H9 (cell line): Measurements from ENCODE around the gene ACO1. TPM values are rescaled to one million over a fixed set of nuclear protein-coding genes. Genes with fewer than 3 reads are reported as not detected.

Experiments
- DNase-seq: peaks from one replicate; pipeline ENCODE4 v3.0.0-alpha.2; 2017
- H2AFZ ChIP-seq: one replicate; pipeline ENCODE4 v1.6.1; 2013; ENCODE audit warnings: mild to moderate bottlenecking, low read length, control low read depth, moderate library complexity
- H2AK5ac ChIP-seq: 2 replicates; pipeline ENCODE4 v1.6.1; 2013; ENCODE audit warnings: low read length, control low read depth, mixed read lengths; ENCODE audit not compliant: insufficient read length
- H2BK120ac ChIP-seq: one replicate; pipeline ENCODE4 v1.6.1; 2013; ENCODE audit warnings: low read depth, mild to moderate bottlenecking, low read length, control low read depth, inconsistent platforms; ENCODE audit not compliant: poor library complexity, severe bottlenecking
- H2BK12ac ChIP-seq: 2 replicates; pipeline ENCODE4 v1.6.1; 2013; ENCODE audit warnings: low read length, control low read depth, mixed read lengths, low read depth; ENCODE audit not compliant: insufficient read length
- H2BK15ac ChIP-seq: 2 replicates; pipeline ENCODE4 v1.6.1; 2013; ENCODE audit warnings: low read depth, low read length, control low read depth
- H2BK20ac ChIP-seq: one replicate; pipeline ENCODE4 v1.6.1; 2013; ENCODE audit warnings: low read depth, mild to moderate bottlenecking, low read length, control low read depth, inconsistent platforms; ENCODE audit not compliant: poor library complexity, severe bottlenecking
- H2BK5ac ChIP-seq: 2 replicates; pipeline ENCODE4 v1.6.1; 2013; ENCODE audit warnings: low read length, control low read depth, mixed read lengths; ENCODE audit not compliant: insufficient read length
- H3K14ac ChIP-seq: 2 replicates; pipeline ENCODE4 v1.6.1; 2013; ENCODE audit warnings: low read length, control low read depth; ENCODE audit not compliant: insufficient read depth
- H3K18ac ChIP-seq: 2 replicates; pipeline ENCODE4 v1.6.1; 2013; ENCODE audit warnings: low read depth, mild to moderate bottlenecking, mixed read lengths, low read length, control low read depth; ENCODE audit not compliant: insufficient read length
- H3K23ac ChIP-seq: 2 replicates; pipeline ENCODE4 v1.6.1; 2013; ENCODE audit warnings: low read length, control low read depth, mixed read lengths, low read depth; ENCODE audit not compliant: insufficient read length
- H3K23me2 ChIP-seq: 2 replicates; pipeline ENCODE4 v1.6.1; 2013; ENCODE audit warnings: low read depth, mild to moderate bottlenecking, mixed read lengths, low read length, control low read depth; ENCODE audit not compliant: insufficient read length, poor library complexity, severe bottlenecking
- H3K27ac ChIP-seq: 2 replicates; pipeline ENCODE4 v1.5.1; 2013; ENCODE audit warnings: low read length, control low read depth, mixed read lengths, low read depth; ENCODE audit not compliant: insufficient read length
- H3K27me3 ChIP-seq: 2 replicates; pipeline ENCODE4 v1.6.1; 2013; ENCODE audit warnings: low read length, control low read depth, inconsistent platforms; ENCODE audit not compliant: insufficient read depth
- H3K4ac ChIP-seq: 2 replicates; pipeline ENCODE4 v1.6.1; 2013; ENCODE audit warnings: low read depth, mild to moderate bottlenecking, control low read depth, inconsistent platforms, low read length, moderate library complexity
- H3K4me1 ChIP-seq: 2 replicates; pipeline ENCODE4 v1.6.1; 2013; ENCODE audit warnings: low read length, control low read depth, inconsistent platforms; ENCODE audit not compliant: insufficient read depth
- H3K4me2 ChIP-seq: 2 replicates; pipeline ENCODE4 v1.6.1; 2013; ENCODE audit warnings: low read length, control low read depth, mixed read lengths; ENCODE audit not compliant: insufficient read length, insufficient read depth
- H3K56ac ChIP-seq: 2 replicates; pipeline ENCODE4 v1.6.1; 2013; ENCODE audit warnings: low read depth, mild to moderate bottlenecking, mixed read lengths, low read length, control low read depth; ENCODE audit not compliant: insufficient read length
- H3K79me1 ChIP-seq: 2 replicates; pipeline ENCODE4 v1.6.1; 2013; ENCODE audit warnings: low read depth, mild to moderate bottlenecking, moderate library complexity, low read length, control low read depth, inconsistent platforms; ENCODE audit not compliant: insufficient read depth, poor library complexity, severe bottlenecking
- H3K79me2 ChIP-seq: 2 replicates; pipeline ENCODE4 v1.6.1; 2013; ENCODE audit warnings: low read length, control low read depth, inconsistent platforms; ENCODE audit not compliant: insufficient read depth
- H3K9ac ChIP-seq: 2 replicates; pipeline ENCODE4 v1.6.1; 2013; ENCODE audit warnings: low read length, control low read depth, mixed read lengths; ENCODE audit not compliant: insufficient read length; ENCODE audit errors: extremely low read depth
- H3K9me3 ChIP-seq: one replicate; pipeline ENCODE4 v1.6.1; 2013; ENCODE audit warnings: low read depth, low read length, inconsistent platforms; ENCODE audit not compliant: control insufficient read depth
- H3T11ph ChIP-seq: one replicate; pipeline ENCODE4 v1.6.1; 2013; ENCODE audit warnings: mild to moderate bottlenecking, low read length, control low read depth, inconsistent platforms
- H4K20me1 ChIP-seq: one replicate; pipeline ENCODE4 v1.6.1; 2013; ENCODE audit not compliant: control insufficient read depth, insufficient read length, insufficient read depth
- H4K5ac ChIP-seq: 2 replicates; pipeline ENCODE4 v1.6.1; 2013; ENCODE audit warnings: low read depth, mild to moderate bottlenecking, mixed read lengths, low read length, control low read depth; ENCODE audit not compliant: insufficient read length
- H4K8ac ChIP-seq: replicated peaks from 2 replicates; pipeline ENCODE4 v1.6.1; 2013; ENCODE audit warnings: low read length, control low read depth, mixed read lengths, low read depth; ENCODE audit not compliant: insufficient read length
- H4K91ac ChIP-seq: 2 replicates; pipeline ENCODE4 v1.6.1; 2013; ENCODE audit warnings: low read depth, mild to moderate bottlenecking, moderate library complexity, mixed read lengths, low read length, control low read depth; ENCODE audit not compliant: insufficient read length
- H3K27ac Mint-ChIP-seq, 3 experiments: 2 replicates in 2 of 3; 3 replicates in 1 of 3; pipeline ENCODE4 v1.8.0; 2020 to 2021; ENCODE audit warnings: mixed read lengths in 3 of 3, mild to moderate bottlenecking in 1 of 3, moderate library complexity in 1 of 3
- H3K27me3 Mint-ChIP-seq: 2 replicates; pipeline ENCODE4 v1.8.0; 2021; ENCODE audit warnings: low read depth, mild to moderate bottlenecking, moderate library complexity, mixed read lengths
- H3K36me3 Mint-ChIP-seq, 3 experiments: 2 replicates in 2 of 3; 3 replicates in 1 of 3; pipeline ENCODE4 v1.8.0; 2020 to 2021; ENCODE audit warnings: low read depth in 3 of 3, mixed read lengths in 3 of 3; ENCODE audit not compliant: insufficient read depth in 1 of 3
- H3K4me1 Mint-ChIP-seq, 2 experiments: 2 replicates each; pipeline ENCODE4 v1.8.0; 2020; ENCODE audit warnings: mixed read lengths in 2 of 2
- H3K4me3 Mint-ChIP-seq, 2 experiments: 2 replicates in 1 of 2; 3 replicates in 1 of 2; pipeline ENCODE4 v1.8.0; 2020 to 2021; ENCODE audit warnings: mild to moderate bottlenecking in 2 of 2, mixed read lengths in 2 of 2, moderate library complexity in 1 of 2
- H3K9me3 Mint-ChIP-seq, 2 experiments: 2 replicates in 1 of 2; 3 replicates in 1 of 2; pipeline ENCODE4 v1.8.0; 2020; ENCODE audit warnings: mild to moderate bottlenecking in 2 of 2, mixed read lengths in 2 of 2, moderate library complexity in 1 of 2
- CTCF ChIP-seq: fragments of 200-600 bp; sonication (generic); conservative IDR thresholded peaks from 3 replicates; pipeline ENCODE4 v1.8.0; 2021; ENCODE audit warnings: antibody characterized with exemption, mild to moderate bottlenecking
- WGBS: extraction: QIAGEN DNeasy Blood & Tissue Kit; methylation state at CpG from one replicate; pipeline ENCODE4 v1.1.7; 2013; ENCODE audit warnings: missing lambda C conversion rate, low lambda C conversion rate, mixed read lengths; ENCODE audit not compliant: insufficient read length; ENCODE audit errors: extremely low coverage; 5-methylcytosine and 5-hydroxymethylcytosine counted together
- total RNA-seq: library from RNA; stranded (reverse); gene quantifications from 2 replicates; pipeline ENCODE4 v1.2.1, GENCODE V29; 2021

Gene ACO1
- total RNA-seq, 1 experiment from 2014 or later: 44.5 TPM

- no peak overlapping the region for H2BK5ac ChIP-seq
- H3K9me3 Mint-ChIP-seq: no peaks in the 10 kb centered on the region
- H3K79me1 ChIP-seq: no peaks in the 10 kb centered on the region
- no peak overlapping the region for H4K91ac ChIP-seq
- no peaks in the 10 kb centered on the region for H3K79me2 ChIP-seq
- H3K56ac ChIP-seq: no peak overlapping the region
- no peak overlapping the region for H3K14ac ChIP-seq
- H4K5ac ChIP-seq: no peak overlapping the region
- H3K4me1 Mint-ChIP-seq: peaks cover 4 to 12% of the 10 kb centered on the region in 2 experiments
- no peak for TF ChIP-seq CTCF
- H3K27ac Mint-ChIP-seq: peak overlapping the region in 1 of 3 experiments; percentile 9; a peak in 1 of 7 replicates
- no peak overlapping the region for H3K27ac ChIP-seq
- H3K27me3 ChIP-seq: no peaks in the 10 kb centered on the region
- DNase-seq: no peak
- no peak overlapping the region for H3K4me3 Mint-ChIP-seq
- H4K20me1 ChIP-seq: no peaks in the 10 kb centered on the region
- H3K18ac ChIP-seq: no peak overlapping the region
- peaks cover 3 to 20% (median 12%) of the 10 kb centered on the region in 3 experiments; a peak in 5 of 7 replicates for H3K36me3 Mint-ChIP-seq
- H3K9ac ChIP-seq: no peak overlapping the region
- H2AK5ac ChIP-seq: no peak overlapping the region
- H2BK15ac ChIP-seq: no peak overlapping the region
- H3K23ac ChIP-seq: no peak overlapping the region
- no peak overlapping the region for H2BK20ac ChIP-seq
- H3K4me1 ChIP-seq: no peaks in the 10 kb centered on the region
- no peak overlapping the region for H3K4ac ChIP-seq
- H3K27me3 Mint-ChIP-seq: no peaks in the 10 kb centered on the region
- no peak overlapping the region for H3T11ph ChIP-seq
- no peak overlapping the region for H2BK120ac ChIP-seq
- H3K4me2 ChIP-seq: no peak overlapping the region
- H2AFZ ChIP-seq: no peak overlapping the region
- H4K8ac ChIP-seq: no peak overlapping the region
- no peaks in the 10 kb centered on the region for H3K9me3 ChIP-seq
- WGBS: no CpG with 5 or more reads among the region's 5 CpGs
- no peak overlapping the region for H2BK12ac ChIP-seq
- no peaks in the 10 kb centered on the region for H3K23me2 ChIP-seq
Observed at GRCh38 chr9:32455738-32456137, 71.3 kb downstream of the ACO1 start.
